H1 (cell line): Measurements from ENCODE around the gene PSORS1C2. TPM values are rescaled to one million over a fixed set of nuclear protein-coding genes. Genes with fewer than 3 reads are reported as not detected.

Experiments
- BCL11A ChIP-seq, 2 experiments: IDR thresholded peaks; one replicate each; pipeline ENCODE4 v1.6.1; 2011; ENCODE audit warnings: low read depth in 2 of 2, low read length in 2 of 2, mild to moderate bottlenecking in 2 of 2
- BRCA1 ChIP-seq: IDR thresholded peaks from 2 replicates; pipeline ENCODE4 v1.6.1; 2012; ENCODE audit warnings: low read depth, low read length, improper control_type of control experiment
- CHD2 ChIP-seq: IDR thresholded peaks from 2 replicates; pipeline ENCODE4 v1.6.1; 2012; ENCODE audit warnings: low read length, improper control_type of control experiment
- CTCF ChIP-seq, 3 experiments: IDR thresholded peaks; 1 replicate in 2 of 3; 2 replicates in 1 of 3; pipeline versions ENCODE4 v1.5.1 to v1.6.1; 2011; ENCODE audit warnings: low read length in 3 of 3, mild to moderate bottlenecking in 3 of 3, inconsistent platforms in 2 of 3, low read depth in 1 of 3, moderate library complexity in 1 of 3; ENCODE audit not compliant: insufficient read depth in 1 of 3; ENCODE audit errors: control extremely low read depth in 1 of 3
- E2F6 ChIP-seq: IDR thresholded peaks from 2 replicates; pipeline ENCODE4 v1.6.1; 2012; ENCODE audit warnings: inconsistent platforms
- EP300 ChIP-seq, 2 experiments: IDR thresholded peaks; 1 replicate in 1 of 2; 2 replicates in 1 of 2; pipeline ENCODE4 v1.6.1; 2011 to 2012; ENCODE audit warnings: low read depth in 2 of 2, low read length in 2 of 2, mild to moderate bottlenecking in 2 of 2, borderline replicate concordance in 1 of 2, inconsistent platforms in 1 of 2, moderate library complexity in 1 of 2
- GABPA ChIP-seq: IDR thresholded peaks from 2 replicates; pipeline ENCODE4 v1.6.1; 2011; ENCODE audit warnings: mild to moderate bottlenecking, low read length, moderate library complexity, borderline replicate concordance; ENCODE audit not compliant: insufficient read depth
- HDAC2 ChIP-seq, 2 experiments: fragments of 300-600 bp in 1 of 2; sonication (generic) in 1 of 2; IDR thresholded peaks; 2 replicates each; pipeline ENCODE4 v1.6.1; 2011 to 2012; ENCODE audit warnings: low read depth in 2 of 2, low read length in 2 of 2, mild to moderate bottlenecking in 2 of 2, moderate library complexity in 2 of 2, borderline replicate concordance in 1 of 2, inconsistent platforms in 1 of 2
- HDAC6 ChIP-seq: IDR thresholded peaks from one replicate; pipeline ENCODE4 v1.7.1; 2012; ENCODE audit warnings: low read depth, mild to moderate bottlenecking, inconsistent platforms, low read length, moderate library complexity
- JUND ChIP-seq: IDR thresholded peaks from 2 replicates; pipeline ENCODE4 v1.6.1; 2011; ENCODE audit warnings: mild to moderate bottlenecking, improper control_type of control experiment, low read length
- MAX ChIP-seq: IDR thresholded peaks from 2 replicates; pipeline ENCODE4 v1.6.1; 2012; ENCODE audit warnings: inconsistent platforms
- POLR2A ChIP-seq, 2 experiments: IDR thresholded peaks; 1 replicate in 1 of 2; 2 replicates in 1 of 2; pipeline ENCODE4 v1.6.1; 2011; ENCODE audit warnings: low read depth in 2 of 2, low read length in 2 of 2, mild to moderate bottlenecking in 2 of 2; ENCODE audit errors: control extremely low read depth in 1 of 2
- POLR2AphosphoS5 ChIP-seq: IDR thresholded peaks from 2 replicates; pipeline ENCODE4 v1.6.1; 2011; ENCODE audit warnings: low read depth, low read length
- SP4 ChIP-seq: IDR thresholded peaks from 2 replicates; pipeline ENCODE4 v1.6.1; 2012; ENCODE audit warnings: low read length, inconsistent platforms
- SRF ChIP-seq: IDR thresholded peaks from 2 replicates; pipeline ENCODE4 v1.6.1; 2011; ENCODE audit warnings: mild to moderate bottlenecking, low read depth, low read length, moderate library complexity
- TAF7 ChIP-seq: optimal IDR thresholded peaks from 2 replicates; pipeline ENCODE3; 2011; ENCODE audit warnings: low read depth, mild to moderate bottlenecking, inconsistent platforms, low read length, moderate library complexity, borderline replicate concordance
- TCF12 ChIP-seq: IDR thresholded peaks from 2 replicates; pipeline ENCODE4 v1.6.1; 2011; ENCODE audit warnings: low read depth, mild to moderate bottlenecking, low read length
- TEAD4 ChIP-seq: IDR thresholded peaks from 2 replicates; pipeline ENCODE4 v1.6.1; 2012; ENCODE audit warnings: low read depth, low read length, inconsistent platforms, mixed read lengths
- YY1 ChIP-seq: IDR thresholded peaks from 2 replicates; pipeline ENCODE4 v1.6.1; 2011; ENCODE audit warnings: low read depth, mild to moderate bottlenecking, low read length
- polyA plus RNA-seq, 7 experiments: library from polyadenylated mRNA; depleted of rRNA in 3 of 7; stranded (reverse) in 5 of 7; unstranded in 2 of 7; fragments of >200 nt in 5 of 7; fragments of 200-250 nt in 2 of 7; gene quantifications; 1 replicate in 5 of 7; 2 replicates in 1 of 7; 4 replicates in 1 of 7; pipeline versions ENCODE4 v1.2.1 to v1.2.3, GENCODE V29; 2011 to 2013; ENCODE audit warnings: missing spikeins in 2 of 7, mixed read lengths in 2 of 7
- total RNA-seq: library from RNA; stranded (reverse); fragmentation: NEBNext Ultra II Directional; extraction: Animal tissue kit (Norgen Biotek cat#: 25700); gene quantifications from 2 replicates; pipeline ENCODE4 v1.2.1, GENCODE V29; 2021

The PSORS1C2 gene
- total and polyA plus RNA-seq, 2 of the 8 experiments (the other 6 are each of a cell fraction or from before 2014, with no cell fraction given) = 0.11 TPM; not detected in 1

GRCh38 chr6:31171931-31172905, 33.4 kb upstream of the PSORS1C2 start (continued):
- TF ChIP-seq TAF7 (peak; percentile 45), HDAC6 (no peak), YY1 (peak; percentile 31; the same call in 1 of the 2 replicates), POLR2AphosphoS5 (peak; percentile 57), POLR2A (IDR thresholded peaks at IDR 0.05; ENCODE audit: control extremely low read depth in 1 of 2, low read depth in 2 of 2, low read length in 2 of 2) (peak in 1 of 2 experiments; percentile 71; a peak in 2 of 3 replicates), E2F6 (0 out of 2 replicates have a peak, but pooled peaks have one; percentile 10), BCL11A (IDR thresholded peaks at IDR 0.05; ENCODE audit: low read depth in 2 of 2, low read length in 2 of 2) (peak in 1 of 2 experiments; percentile 58), SP4 (no peak), CHD2 (0 out of 2 replicates have a peak, but pooled peaks have one; percentile 29), EP300 (IDR thresholded peaks at IDR 0.05; ENCODE audit: borderline replicate concordance in 1 of 2, low read depth in 2 of 2, low read length in 2 of 2) (peak; percentile 72 to 98; a peak in 2 of 3 replicates), TCF12 (0 out of 2 replicates have a peak, but pooled peaks have one; percentile 86), JUND (no peak), MAX (no peak), CTCF (IDR thresholded peaks at IDR 0.05; ENCODE audit: control extremely low read depth in 1 of 3, insufficient read depth in 1 of 3, low read depth in 1 of 3, low read length in 3 of 3) (0 out of 4 replicates have a peak, but pooled peaks of 1 of the 3 experiments have one; percentile 9), GABPA (peak; percentile 26; the same call in 1 of the 2 replicates), TEAD4 (no peak), HDAC2 (IDR thresholded peaks at IDR 0.05; ENCODE audit: borderline replicate concordance in 1 of 2, low read depth in 2 of 2, low read length in 2 of 2) (0 out of 4 replicates have a peak, but pooled peaks of 1 of the 2 experiments have one; percentile 55), SRF (no peak), BRCA1 (no peak)
